CD14-positive monocyte (primary cell): ENCODE measurements around the gene TNN. TPM values are rescaled to one million over a fixed set of nuclear protein-coding genes. Genes with fewer than 3 reads are reported as not detected.

Experiments used
- DNase-seq, 3 donors: peaks; one replicate each; pipeline ENCODE4 v3.0.0-alpha.2; 2011 to 2022
- H2AFZ ChIP-seq: 2 replicates; pipeline ENCODE4 v1.6.0; 2012; ENCODE audit warnings: mild to moderate bottlenecking, low read depth, low read length, inconsistent platforms; ENCODE audit not compliant: insufficient read depth, poor library complexity, severe bottlenecking
- H3K27ac ChIP-seq, 2 donors: 1 replicate in 1 of 2; 2 replicates in 1 of 2; pipeline ENCODE4 v1.5.1; 2012 to 2013; ENCODE audit warnings: low read length in 2 of 2, control low read depth in 1 of 2, inconsistent platforms in 1 of 2, low read depth in 1 of 2, mild to moderate bottlenecking in 1 of 2
- H3K27me3 ChIP-seq, 2 donors: one replicate each; pipeline versions ENCODE4 v1.6.0 to v1.6.1; 2011 to 2013; ENCODE audit warnings: low read length in 2 of 2; ENCODE audit not compliant: control insufficient read depth in 2 of 2, insufficient read depth in 2 of 2
- H3K36me3 ChIP-seq, 2 donors: replicated peaks in 1 of 2; 1 replicate in 1 of 2; 2 replicates in 1 of 2; pipeline versions ENCODE4 v1.5.1 to v1.6.1; 2012 to 2013; ENCODE audit warnings: low read length in 2 of 2, control low read depth in 1 of 2, inconsistent platforms in 1 of 2, mild to moderate bottlenecking in 1 of 2; ENCODE audit not compliant: insufficient read depth in 2 of 2, control insufficient read depth in 1 of 2
- H3K4me1 ChIP-seq, 2 donors: 1 replicate in 1 of 2; 2 replicates in 1 of 2; pipeline versions ENCODE4 v1.5.1 to v1.6.1; 2012 to 2013; ENCODE audit warnings: low read length in 2 of 2, control low read depth in 1 of 2, inconsistent platforms in 1 of 2, mild to moderate bottlenecking in 1 of 2, moderate library complexity in 1 of 2; ENCODE audit not compliant: insufficient read depth in 2 of 2, control insufficient read depth in 1 of 2
- H3K4me2 ChIP-seq: replicated peaks from 2 replicates; pipeline ENCODE3; 2012; ENCODE audit warnings: low read length, moderate library complexity, mild to moderate bottlenecking; ENCODE audit not compliant: poor library complexity, severe bottlenecking; ENCODE audit errors: extremely low read depth
- H3K4me3 ChIP-seq, 3 experiments: fragments of 200-600 bp in 1 of 3; sonication (generic) in 1 of 3; replicated peaks in 1 of 3; 1 replicate in 2 of 3; 2 replicates in 1 of 3; pipeline ENCODE4 v1.5.1; 2011 to 2013; ENCODE audit warnings: low read length in 3 of 3, mild to moderate bottlenecking in 3 of 3, control low read depth in 2 of 3, low read depth in 2 of 3, inconsistent platforms in 1 of 3, moderate library complexity in 1 of 3
- H3K79me2 ChIP-seq: 2 replicates; pipeline ENCODE4 v1.6.0; 2012; ENCODE audit warnings: mild to moderate bottlenecking, control low read depth, inconsistent platforms, low read length, moderate library complexity; ENCODE audit not compliant: insufficient read depth
- H3K9ac ChIP-seq: 2 replicates; pipeline ENCODE4 v1.6.0; 2017; ENCODE audit warnings: low read length, mild to moderate bottlenecking; ENCODE audit not compliant: insufficient read depth, poor library complexity, severe bottlenecking
- H3K9me3 ChIP-seq, 2 donors: replicated peaks in 1 of 2; 1 replicate in 1 of 2; 2 replicates in 1 of 2; pipeline versions ENCODE4 v1.5.1 to v1.6.1; 2012 to 2013; ENCODE audit warnings: low read length in 2 of 2, control low read depth in 1 of 2; ENCODE audit not compliant: control insufficient read depth in 1 of 2, insufficient read depth in 1 of 2
- H4K20me1 ChIP-seq: 2 replicates; pipeline ENCODE4 v1.6.0; 2012; ENCODE audit warnings: mild to moderate bottlenecking, low read length, control low read depth, moderate library complexity; ENCODE audit not compliant: insufficient read depth
- H3K27ac Mint-ChIP-seq, 7 donors: one replicate each; pipeline ENCODE4 v1.8.0; 2020; ENCODE audit warnings: mild to moderate bottlenecking in 7 of 7, mixed read lengths in 7 of 7, moderate library complexity in 6 of 7, inconsistent platforms in 2 of 7
- H3K27me3 Mint-ChIP-seq, 3 donors: one replicate each; pipeline ENCODE4 v1.8.0; 2021 to 2022; ENCODE audit warnings: low read depth in 3 of 3, mild to moderate bottlenecking in 3 of 3, mixed read lengths in 3 of 3, moderate library complexity in 3 of 3, inconsistent platforms in 1 of 3
- H3K36me3 Mint-ChIP-seq, 2 donors: one replicate each; pipeline ENCODE4 v1.8.0; 2020; ENCODE audit warnings: mixed read lengths in 2 of 2, inconsistent platforms in 1 of 2, mild to moderate bottlenecking in 1 of 2
- H3K4me1 Mint-ChIP-seq: one replicate; pipeline ENCODE4 v1.8.0; 2020; ENCODE audit warnings: mild to moderate bottlenecking, mixed read lengths
- H3K4me3 Mint-ChIP-seq, 2 donors: one replicate each; pipeline ENCODE4 v1.8.0; 2020; ENCODE audit warnings: mild to moderate bottlenecking in 2 of 2, mixed read lengths in 2 of 2, moderate library complexity in 1 of 2
- H3K9me3 Mint-ChIP-seq, 7 donors: one replicate each; pipeline ENCODE4 v1.8.0; 2020 to 2022; ENCODE audit warnings: mixed read lengths in 7 of 7, mild to moderate bottlenecking in 6 of 7, moderate library complexity in 6 of 7, inconsistent platforms in 2 of 7
- CTCF ChIP-seq: fragments of 200-600 bp; IDR thresholded peaks from one replicate; pipeline ENCODE4 v1.8.0; 2022; ENCODE audit warnings: antibody characterized with exemption, mild to moderate bottlenecking
- WGBS: methylation state at CpG from one replicate; pipeline ENCODE4 v1.1.5; 2013; ENCODE audit warnings: missing lambda C conversion rate; ENCODE audit not compliant: insufficient coverage; 5-methylcytosine and 5-hydroxymethylcytosine counted together
- intact Hi-C, 2 donors: fragments of 100-400 bp; cut with micrococcal nuclease; formaldehyde crosslinking; loops; one replicate each; pipeline versions ENCODE4 v1.15.0 to v1.15.1; 2023
- polyA plus RNA-seq, 3 donors: library from polyadenylated mRNA; depleted of rRNA in 1 of 3; unstranded in 2 of 3; stranded (reverse) in 1 of 3; fragments of 300-500 nt in 2 of 3; fragments of >200 nt in 1 of 3; fragmentation: Illumina TruSeq in 2 of 3; gene quantifications; 1 replicate in 2 of 3; 2 replicates in 1 of 3; pipeline ENCODE4 v1.2.3, GENCODE V29; 2012 to 2021

The TNN gene
- polyA plus RNA-seq, 3 donors: not detected

- Histone ChIP-seq H3K27ac (no peak overlapping the region), H4K20me1 (peaks cover 50% of the 10 kb centered on the region), H3K4me2 (no peak overlapping the region), H3K9me3 (no peaks in the 10 kb centered on the region), H3K4me1 (peaks cover 41 to 46% of the 10 kb centered on the region in 2 donors), H3K4me3 (no peak overlapping the region), H3K79me2 (peaks cover 98% of the 10 kb centered on the region), H3K9ac (no peak overlapping the region), H3K27me3 (no peaks in the 10 kb centered on the region), H2AFZ (no peak overlapping the region), H3K36me3 (peaks cover 6 to 29% of the 10 kb centered on the region in 2 donors)
- H3K27ac Mint-ChIP-seq: peak overlapping the region in 2 of 7 donors; percentile 15 to 60
- H3K36me3 Mint-ChIP-seq: peaks cover 51 to 54% of the 10 kb centered on the region in 2 donors
- no peaks in the 10 kb centered on the region for H3K9me3 Mint-ChIP-seq
- H3K27me3 Mint-ChIP-seq: no peaks in the 10 kb centered on the region
- H3K4me3 Mint-ChIP-seq: no peak overlapping the region
- no peak for DNase-seq
- intact Hi-C loops: no loop called here
- peaks cover 69% of the 10 kb centered on the region for H3K4me1 Mint-ChIP-seq
- 94% methylated on average over 4 of the region's 5 CpGs for WGBS
- no peak for TF ChIP-seq CTCF
Observed at GRCh38 chr1:175183586-175183985, 116.0 kb downstream of the TNN start.

- Histone ChIP-seq H3K9ac (no peak overlapping the region), H3K27me3 (no peaks in the 10 kb centered on the region), H4K20me1 (peaks cover 27% of the 10 kb centered on the region), H3K27ac (peak overlapping the region in 1 of 2 donors; percentile 93), H3K4me3 (peak overlapping the region in 1 of 3 experiments; percentile 27), H3K79me2 (peaks cover 99% of the 10 kb centered on the region), H3K4me2 (peak overlapping the region; percentile 33), H2AFZ (no peak overlapping the region), H3K9me3 (no peaks in the 10 kb centered on the region), H3K36me3 (peaks cover 3 to 23% of the 10 kb centered on the region in 2 donors), H3K4me1 (peaks cover 64 to 66% of the 10 kb centered on the region in 2 donors)
- WGBS: no CpG with 5 or more reads among the region's 1 CpG
- peak; percentile 14 to 61 (median 59) for DNase-seq
- H3K9me3 Mint-ChIP-seq: no peaks in the 10 kb centered on the region
- H3K36me3 Mint-ChIP-seq: peaks cover 48 to 53% of the 10 kb centered on the region in 2 donors
- H3K4me3 Mint-ChIP-seq: peak overlapping the region in 1 of 2 donors; percentile 61
- intact Hi-C loops: no loop called here
- H3K4me1 Mint-ChIP-seq: peaks cover 83% of the 10 kb centered on the region
- TF ChIP-seq CTCF: no peak
- H3K27ac Mint-ChIP-seq: peak overlapping the region; percentile 67 to 93 (median 84)
- H3K27me3 Mint-ChIP-seq: no peaks in the 10 kb centered on the region
Observed at GRCh38 chr1:175185903-175186302, 118.3 kb downstream of the TNN start.
